Astrocyte (in vitro differentiated cells and primary cell): ENCODE data around the gene NLRP14.

Experiments
- CTCF ChIP-seq: IDR thresholded peaks from 2 replicates; pipeline ENCODE4 v1.5.1; 2011; ENCODE audit warnings: low read depth, mild to moderate bottlenecking, inconsistent platforms, low read length, moderate library complexity; ENCODE audit not compliant: insufficient read depth
- EZH2 ChIP-seq: IDR thresholded peaks from 2 replicates; pipeline ENCODE4 v1.6.1; 2012; ENCODE audit warnings: mild to moderate bottlenecking, low read length, inconsistent platforms; ENCODE audit not compliant: insufficient read depth

DNA sequence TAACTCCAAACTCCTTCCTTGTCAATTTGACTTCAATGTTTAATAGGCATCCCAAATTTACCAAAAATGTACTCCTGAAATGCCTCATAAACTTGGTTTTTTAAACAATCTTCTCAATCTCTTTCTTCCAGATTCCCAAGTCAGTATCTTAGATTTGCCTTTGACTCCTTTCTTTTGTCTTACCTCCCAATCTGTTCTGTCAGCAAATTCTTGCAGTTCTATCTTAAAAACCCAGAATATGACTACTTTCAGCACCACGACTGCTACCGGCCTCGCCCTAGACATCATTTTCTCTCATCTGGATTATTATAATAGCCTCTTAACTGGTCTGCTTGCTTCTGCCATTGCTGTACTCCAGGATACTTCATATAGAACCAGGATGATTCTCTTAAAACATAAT is 7.9 kb downstream of the NLRP14 start:
- TF ChIP-seq CTCF, result no peak
- no peak for TF ChIP-seq EZH2
